Endothelial cell of hepatic sinusoid (primary cell): ENCODE measurements around the gene ENPP7.

Source experiments
- in situ Hi-C: cut with HindIII; loops from 2 replicates; pipeline ENCODE4 v1.10.0; 2017; ENCODE audit warnings: low sequenced_read_pairs

The ENPP7 gene

DNA sequence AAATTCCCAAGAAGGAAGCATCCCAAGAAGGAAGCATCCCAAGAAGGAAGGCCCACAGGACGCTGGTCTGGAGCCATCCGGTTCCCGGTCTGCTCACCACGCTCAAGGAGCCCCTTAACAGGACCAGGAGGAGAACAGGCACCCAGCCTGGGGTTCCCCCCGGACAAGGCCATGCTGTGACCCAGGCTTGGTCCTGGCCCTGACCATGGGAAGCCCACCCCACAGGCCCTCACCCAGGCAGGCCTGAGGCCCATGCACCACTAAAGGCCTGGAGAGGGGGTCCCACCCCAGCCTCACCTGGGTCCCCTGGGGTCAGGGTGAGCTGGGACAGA is 340 bp upstream of the ENPP7 start:
- in situ Hi-C loops, result no loop called here

DNA sequence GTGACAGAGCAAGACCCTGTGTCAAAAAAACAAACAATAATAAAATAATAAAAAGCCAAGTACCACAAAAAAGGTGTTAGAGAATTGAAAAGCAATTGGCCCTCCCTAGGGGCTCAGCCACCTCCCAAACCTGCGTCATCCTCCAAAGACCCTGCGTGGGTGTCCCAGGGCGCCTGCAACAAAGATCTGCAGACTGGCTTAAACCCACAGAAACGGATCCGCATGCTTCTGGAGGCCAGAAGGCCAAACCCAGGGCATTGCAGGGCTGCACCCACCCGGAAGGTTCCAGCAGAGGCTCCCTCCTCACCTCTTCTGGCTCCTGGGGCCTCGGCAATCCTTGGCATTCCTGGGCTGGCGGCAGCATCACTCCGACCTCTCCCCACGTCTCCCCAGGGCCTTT is 1.5 kb downstream of the ENPP7 start:
- in situ Hi-C loops, result no loop called here

- in situ Hi-C loops, result no loop called here
Measured at GRCh38 chr17:79732804-79733691, 2.3 kb downstream of the ENPP7 start.

- in situ Hi-C loops, result no loop called here
Measured at GRCh38 chr17:79733692-79734070, 2.9 kb downstream of the ENPP7 start.

GRCh38 chr17:79735096-79735495 is 4.4 kb downstream of the ENPP7 start:
- in situ Hi-C loops, result no loop called here

DNA sequence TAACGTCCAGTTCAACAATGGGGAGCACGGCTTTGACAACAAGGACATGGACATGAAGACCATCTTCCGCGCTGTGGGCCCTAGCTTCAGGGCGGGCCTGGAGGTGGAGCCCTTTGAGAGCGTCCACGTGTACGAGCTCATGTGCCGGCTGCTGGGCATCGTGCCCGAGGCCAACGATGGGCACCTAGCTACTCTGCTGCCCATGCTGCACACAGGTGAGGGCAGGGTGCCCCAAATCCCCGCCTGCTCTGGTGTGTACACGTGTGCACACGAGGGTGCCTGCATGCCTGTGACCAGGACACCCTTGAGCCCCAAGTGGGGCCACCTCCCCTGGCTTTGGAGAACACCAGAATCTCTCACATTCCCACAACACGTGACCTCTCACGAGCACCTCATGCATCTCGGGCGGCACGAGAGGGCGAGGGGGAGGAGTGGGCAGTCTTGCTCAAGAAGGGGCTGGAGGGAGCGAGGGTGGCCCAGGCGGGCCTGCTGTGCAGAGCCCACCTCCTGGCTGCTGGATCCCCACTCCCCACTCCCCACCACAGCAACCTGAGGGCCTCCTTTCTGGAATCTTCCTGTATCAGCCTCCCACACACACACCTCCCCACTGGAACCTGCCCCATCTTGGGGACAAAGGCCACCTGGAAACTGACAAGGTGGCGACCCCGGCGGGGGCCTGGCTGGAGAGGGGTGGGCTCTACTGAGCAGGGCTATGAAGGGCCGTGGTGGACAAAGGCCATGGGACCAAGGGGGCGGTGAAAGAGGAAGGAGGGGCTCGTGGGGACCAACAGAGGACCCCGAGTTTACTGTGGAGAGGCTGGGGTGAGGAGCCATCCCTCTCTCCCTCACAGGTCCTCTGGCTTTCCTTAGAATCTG is 6.5 kb downstream of the ENPP7 start:
- in situ Hi-C loops, result no loop called here

GRCh38 chr17:79737922-79738578 is 7.3 kb downstream of the ENPP7 start:
- in situ Hi-C loops, result no loop called here

DNA sequence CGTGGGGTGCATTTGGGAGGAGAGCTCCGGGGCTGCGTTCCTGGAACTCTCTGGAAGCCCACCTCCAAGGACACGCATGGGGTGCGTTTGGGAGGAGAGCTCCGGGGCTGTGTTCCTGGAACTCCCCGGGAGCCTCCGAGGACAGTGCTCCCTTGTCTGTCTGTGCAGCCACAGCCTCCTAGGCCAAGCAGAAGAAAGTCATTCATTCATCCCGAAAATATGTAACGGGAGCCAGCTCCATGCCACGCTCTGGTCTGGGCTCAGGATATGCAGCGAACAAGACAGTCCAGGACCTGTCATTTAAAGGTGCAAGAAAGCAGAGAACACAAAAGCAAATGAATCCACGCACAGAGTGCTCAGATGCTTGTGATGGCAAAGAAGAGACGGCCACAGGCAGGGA is 7.9 kb downstream of the ENPP7 start:
- in situ Hi-C loops, result no loop called here

GRCh38 chr17:79739148-79740062 is 8.7 kb downstream of the ENPP7 start:
- in situ Hi-C loops, result no loop called here

- in situ Hi-C loops, result no loop called here
Measured at GRCh38 chr17:79740413-79740812, 9.7 kb downstream of the ENPP7 start.

GRCh38 chr17:79741401-79741750 is 10.6 kb downstream of the ENPP7 start:
- in situ Hi-C loops, result no loop called here

DNA sequence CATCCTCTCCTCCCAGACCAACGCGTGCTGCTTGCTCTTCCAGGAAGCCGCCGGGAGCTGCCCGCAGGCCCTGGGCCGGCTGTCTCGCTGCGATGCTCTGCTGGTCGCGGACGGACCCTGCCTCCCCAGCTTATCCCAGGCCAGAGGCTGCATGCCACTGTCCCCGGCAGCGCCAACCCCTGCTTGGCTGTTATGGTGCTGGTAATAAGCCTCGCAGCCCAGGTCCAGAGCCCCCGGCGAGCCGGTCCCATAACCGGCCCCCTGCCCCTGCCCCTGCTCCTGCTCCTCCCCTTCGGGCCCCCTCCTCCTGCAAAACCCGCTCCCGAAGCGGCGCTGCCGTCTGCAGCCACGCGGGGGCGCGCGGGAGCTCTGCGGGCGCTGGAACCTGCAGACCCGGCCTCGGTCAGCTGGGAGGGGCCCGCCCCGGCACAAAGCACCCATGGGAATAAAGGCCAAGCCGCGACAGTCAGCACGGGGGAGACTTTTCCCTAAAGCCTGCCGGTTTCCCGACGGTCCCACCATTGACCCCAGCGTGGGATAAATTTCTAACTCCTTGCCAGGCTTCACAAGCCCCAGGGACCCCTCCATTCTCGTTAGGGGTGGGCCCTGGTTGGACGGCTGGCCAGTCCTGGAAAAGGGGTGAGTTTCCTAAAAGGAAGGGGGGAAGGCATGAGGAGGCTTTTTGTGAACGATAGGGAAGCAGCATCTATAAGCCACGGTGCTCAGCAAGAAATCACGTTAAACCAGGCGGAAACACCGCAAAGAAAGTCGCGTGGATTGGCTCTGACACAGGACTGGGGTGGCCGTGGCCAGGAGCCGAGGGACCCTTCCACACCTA is 11.2 kb downstream of the ENPP7 start:
- in situ Hi-C loops, result no loop called here

- in situ Hi-C loops, result no loop called here
Measured at GRCh38 chr17:79742589-79742918, 11.8 kb downstream of the ENPP7 start.

DNA sequence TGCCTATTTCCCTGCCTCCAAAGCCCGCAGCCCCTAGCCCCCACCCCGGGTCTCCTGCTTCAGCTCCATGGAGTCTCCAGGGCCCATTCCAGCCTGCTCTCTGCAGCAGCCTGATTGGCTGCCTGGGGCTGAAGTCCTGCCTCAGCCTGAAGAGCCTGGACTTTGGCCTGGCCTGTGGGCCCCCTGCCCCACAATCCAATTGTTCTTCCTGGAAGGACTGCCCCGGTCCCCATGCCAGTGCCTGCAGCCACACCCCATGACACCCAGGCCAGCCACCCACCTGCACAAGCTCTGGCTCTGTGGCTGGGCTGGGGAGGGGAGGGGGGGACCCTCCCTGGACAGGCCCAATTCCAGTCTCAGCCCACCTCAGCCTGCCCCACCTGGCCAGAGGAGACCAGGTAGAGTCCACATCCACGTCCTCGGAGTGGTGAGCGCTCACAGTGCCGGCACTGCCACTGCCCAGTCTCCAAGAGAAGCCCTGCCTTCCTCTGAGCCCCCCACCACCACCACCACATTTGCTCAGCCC is 12.3 kb downstream of the ENPP7 start:
- in situ Hi-C loops, result no loop called here

GRCh38 chr17:79743614-79744013 is 12.9 kb downstream of the ENPP7 start:
- in situ Hi-C loops, result no loop called here

- in situ Hi-C loops, result no loop called here
Measured at GRCh38 chr17:79745641-79746105, 14.9 kb downstream of the ENPP7 start.

DNA sequence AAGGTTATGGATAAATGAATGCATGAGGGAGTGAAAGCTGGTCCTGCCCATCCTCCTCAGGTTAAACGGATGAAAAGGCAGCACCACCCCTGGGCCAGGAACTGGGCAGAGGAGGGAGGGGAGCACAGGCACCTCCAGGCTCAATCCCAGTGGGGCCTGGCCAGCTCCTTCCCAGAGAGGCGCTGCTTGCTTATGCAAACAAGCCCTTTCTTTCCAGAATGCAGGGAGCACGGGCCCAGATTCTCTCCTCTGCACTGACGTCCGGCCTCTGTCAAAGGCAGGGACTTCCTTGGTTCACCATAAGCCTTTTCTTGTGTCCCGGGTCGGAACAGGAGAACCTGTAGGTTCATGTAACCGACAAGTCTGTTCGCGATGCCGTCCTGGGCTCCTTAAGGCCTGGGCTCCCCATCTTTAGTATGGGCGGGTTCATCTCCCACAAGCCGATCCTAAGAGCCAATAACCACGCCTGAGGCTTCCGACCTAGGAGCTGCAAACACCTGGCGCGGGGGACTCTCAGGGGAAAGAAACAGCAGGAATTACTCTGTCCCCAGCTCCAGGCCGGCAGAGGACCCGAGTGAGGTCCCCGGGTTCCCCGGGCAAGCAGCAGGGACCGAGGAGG is 16.3 kb downstream of the ENPP7 start:
- in situ Hi-C loops, result no loop called here

- in situ Hi-C loops, result no loop called here
Measured at GRCh38 chr17:79747508-79748294, 17.0 kb downstream of the ENPP7 start.
